ENCODE data around the gene STK11. TPM values are rescaled to one million over a fixed set of nuclear protein-coding genes. Genes with fewer than 3 reads are reported as not detected.

STK11 gene
- total RNA-seq, 1 experiment from 2014 or later, result 116 TPM

GRCh38 chr19:1257475-1258162 lies 52.0 kb downstream of the STK11 start:
- no TSS peak for BruUV-seq (replicated peaks)
- CTCF ChIA-PET, result interaction anchor here (0.5 kb wide), 1 partner anchor 10 kb away, joined by 6 read pairs; no protein-coding TSS in a partner anchor

DNA sequence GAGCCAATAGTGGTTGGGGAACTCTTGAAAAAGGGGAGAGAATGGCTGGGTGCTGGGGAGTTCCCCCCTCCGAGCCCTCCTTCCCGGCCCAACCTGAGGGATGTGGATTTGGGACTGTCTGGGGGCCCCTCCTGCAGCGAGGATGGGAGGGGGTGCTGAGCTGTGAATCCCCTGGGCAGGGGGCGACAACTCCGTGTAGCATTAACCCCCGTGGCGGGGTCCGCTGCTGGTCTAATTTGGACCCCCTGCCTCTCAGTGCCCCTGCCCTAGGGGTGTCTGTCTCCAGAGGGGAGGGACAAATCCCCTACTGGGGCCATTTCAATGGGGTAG lies 52.5 kb downstream of the STK11 start:
- no peaks in the 10 kb centered on the region for H3K9me3 ChIP-seq (ENCODE audit: control insufficient read depth, insufficient read depth, low read depth, low read length)
- TF ChIP-seq TCF7L2 (IDR thresholded peaks at IDR 0.05; ENCODE audit: low read depth, low read length) (no peak), POLR2AphosphoS5 (IDR thresholded peaks at IDR 0.05; ENCODE audit: low read depth, low read length) (no peak), CTCF (IDR thresholded peaks at IDR 0.05) (no peak), SIN3A (IDR thresholded peaks at IDR 0.05; ENCODE audit: borderline replicate concordance, insufficient read depth, low read depth, low read length) (no peak)
- TF ChIP-seq, protein P1, sequence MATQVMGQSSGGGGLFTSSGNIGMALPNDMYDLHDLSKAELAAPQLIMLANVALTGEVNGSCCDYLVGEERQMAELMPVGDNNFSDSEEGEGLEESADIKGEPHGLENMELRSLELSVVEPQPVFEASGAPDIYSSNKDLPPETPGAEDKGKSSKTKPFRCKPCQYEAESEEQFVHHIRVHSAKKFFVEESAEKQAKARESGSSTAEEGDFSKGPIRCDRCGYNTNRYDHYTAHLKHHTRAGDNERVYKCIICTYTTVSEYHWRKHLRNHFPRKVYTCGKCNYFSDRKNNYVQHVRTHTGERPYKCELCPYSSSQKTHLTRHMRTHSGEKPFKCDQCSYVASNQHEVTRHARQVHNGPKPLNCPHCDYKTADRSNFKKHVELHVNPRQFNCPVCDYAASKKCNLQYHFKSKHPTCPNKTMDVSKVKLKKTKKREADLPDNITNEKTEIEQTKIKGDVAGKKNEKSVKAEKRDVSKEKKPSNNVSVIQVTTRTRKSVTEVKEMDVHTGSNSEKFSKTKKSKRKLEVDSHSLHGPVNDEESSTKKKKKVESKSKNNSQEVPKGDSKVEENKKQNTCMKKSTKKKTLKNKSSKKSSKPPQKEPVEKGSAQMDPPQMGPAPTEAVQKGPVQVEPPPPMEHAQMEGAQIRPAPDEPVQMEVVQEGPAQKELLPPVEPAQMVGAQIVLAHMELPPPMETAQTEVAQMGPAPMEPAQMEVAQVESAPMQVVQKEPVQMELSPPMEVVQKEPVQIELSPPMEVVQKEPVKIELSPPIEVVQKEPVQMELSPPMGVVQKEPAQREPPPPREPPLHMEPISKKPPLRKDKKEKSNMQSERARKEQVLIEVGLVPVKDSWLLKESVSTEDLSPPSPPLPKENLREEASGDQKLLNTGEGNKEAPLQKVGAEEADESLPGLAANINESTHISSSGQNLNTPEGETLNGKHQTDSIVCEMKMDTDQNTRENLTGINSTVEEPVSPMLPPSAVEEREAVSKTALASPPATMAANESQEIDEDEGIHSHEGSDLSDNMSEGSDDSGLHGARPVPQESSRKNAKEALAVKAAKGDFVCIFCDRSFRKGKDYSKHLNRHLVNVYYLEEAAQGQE (IDR thresholded peaks at IDR 0.05; ENCODE audit: insufficient read depth in 1 of 2, low read depth in 2 of 2, low read length in 1 of 2), result no peak
- intact Hi-C loops (cut with micrococcal nuclease; ENCODE audit: unreplicated experiment) (no loop called here), in situ Hi-C loops (cut with HindIII; ENCODE audit: low pct_unique_long_range_greater_than_20kb, low sequenced_read_pairs) (no loop called here)
- peaks cover 69% of the 10 kb centered on the region for H3K4me1 ChIP-seq (ENCODE audit: control insufficient read depth, insufficient read depth, low read length)
- peak overlapping the region in 1 of 2 experiments; percentile 20; a peak in 1 of 4 replicates for H3K4me3 ChIP-seq (ENCODE audit: low read depth in 2 of 2, low read length in 2 of 2)
- DNase-seq (ENCODE audit: low read depth, low spot score) (no peak), ATAC-seq (no peak)
- ChIA-PET CTCF (no interaction called here), POLR2A (interaction anchor here (0.6 kb wide), 1 partner anchor 67 kb away, joined by 8 read pairs; no protein-coding TSS in a partner anchor)
- H3K36me3 ChIP-seq (ENCODE audit: control insufficient read depth, insufficient read depth, low read length), result no peaks in the 10 kb centered on the region; the same call in none of the 2 replicates
- peak overlapping the region; percentile 89 for H3K27ac ChIP-seq (ENCODE audit: low read length)
- BruUV-seq (replicated peaks), result TSS peak; percentile 80
- H3K27me3 ChIP-seq (ENCODE audit: control insufficient read depth, insufficient read depth, low read length), result no peaks in the 10 kb centered on the region

More at GRCh38 chr19:1257475-1258162, 52.0 kb downstream of the STK11 start:
- no peaks in the 10 kb centered on the region; the same call in none of the 2 replicates for H3K36me3 ChIP-seq (ENCODE audit: control insufficient read depth, insufficient read depth, low read length)
- H3K27ac ChIP-seq (ENCODE audit: low read length), result peak overlapping the region; percentile 89
- ATAC-seq (no peak), DNase-seq (ENCODE audit: low read depth, low spot score) (no peak)
- TF ChIP-seq SIN3A (IDR thresholded peaks at IDR 0.05; ENCODE audit: borderline replicate concordance, insufficient read depth, low read depth, low read length), result no peak
- intact Hi-C loops (cut with micrococcal nuclease; ENCODE audit: unreplicated experiment), result no loop called here
- H3K9me3 ChIP-seq (ENCODE audit: control insufficient read depth, insufficient read depth, low read depth, low read length), result no peaks in the 10 kb centered on the region
- POLR2A ChIA-PET, result no interaction called here
- in situ Hi-C loops (cut with HindIII; ENCODE audit: low pct_unique_long_range_greater_than_20kb, low sequenced_read_pairs), result no loop called here
- peaks cover 64% of the 10 kb centered on the region for H3K4me1 ChIP-seq (ENCODE audit: control insufficient read depth, insufficient read depth, low read length)
- no peaks in the 10 kb centered on the region for H3K27me3 ChIP-seq (ENCODE audit: control insufficient read depth, insufficient read depth, low read length)
- peak overlapping the region in 1 of 2 experiments; percentile 20; a peak in 1 of 4 replicates for H3K4me3 ChIP-seq (ENCODE audit: low read depth in 2 of 2, low read length in 2 of 2)

GRCh38 chr19:1258707-1259205 lies 53.2 kb downstream of the STK11 start:
- ChIA-PET POLR2A (interaction anchor here (0.6 to 1.0 kb wide), 2 partner anchors 10 to 67 kb away, joined by 5 to 8 read pairs; partner anchors contain the start of gene CIRBP), CTCF (no interaction called here)
- TF ChIP-seq, protein P1 (IDR thresholded peaks at IDR 0.05; ENCODE audit: insufficient read depth in 1 of 2, low read depth in 2 of 2, low read length in 1 of 2), result no peak
- TF ChIP-seq TCF7L2 (IDR thresholded peaks at IDR 0.05; ENCODE audit: low read depth, low read length), result no peak
- TF ChIP-seq SIN3A (IDR thresholded peaks at IDR 0.05; ENCODE audit: borderline replicate concordance, insufficient read depth, low read depth, low read length), result no peak
- TF ChIP-seq CTCF (IDR thresholded peaks at IDR 0.05), result no peak
- TF ChIP-seq POLR2AphosphoS5 (IDR thresholded peaks at IDR 0.05; ENCODE audit: low read depth, low read length), result no peak
- Histone ChIP-seq H3K4me3 (ENCODE audit: low read depth in 2 of 2, low read length in 2 of 2) (peak overlapping the region; percentile 14 to 20; a peak in 2 of 4 replicates), H3K27ac (ENCODE audit: low read length) (peak overlapping the region; percentile 89), H3K4me1 (ENCODE audit: control insufficient read depth, insufficient read depth, low read length) (peaks cover 71% of the 10 kb centered on the region), H3K36me3 (ENCODE audit: control insufficient read depth, insufficient read depth, low read length) (no peaks in the 10 kb centered on the region; the same call in none of the 2 replicates), H3K27me3 (ENCODE audit: control insufficient read depth, insufficient read depth, low read length) (no peaks in the 10 kb centered on the region), H3K9me3 (ENCODE audit: control insufficient read depth, insufficient read depth, low read depth, low read length) (no peaks in the 10 kb centered on the region)
- DNase-seq (ENCODE audit: low read depth, low spot score) (no peak), ATAC-seq (no peak)
- intact Hi-C loops (cut with micrococcal nuclease; ENCODE audit: unreplicated experiment) (no loop called here), in situ Hi-C loops (cut with HindIII; ENCODE audit: low pct_unique_long_range_greater_than_20kb, low sequenced_read_pairs) (no loop called here)
- no TSS peak for BruUV-seq (replicated peaks)
